ENCODE results near the gene UTS2R.

The UTS2R gene

GRCh38 chr17:82400206-82400605 is 28.6 kb downstream of the UTS2R start:
- Histone ChIP-seq H3K4me3 (ENCODE audit: low read depth, low read length) (no peak overlapping the region), H3K9me3 (ENCODE audit: severe bottlenecking) (no peaks in the 10 kb centered on the region), H3K36me3 (peaks cover 55% of the 10 kb centered on the region), H3K27me3 (ENCODE audit: insufficient read depth, low read depth, severe bottlenecking) (no peaks in the 10 kb centered on the region), H3K27ac (peak overlapping the region; percentile 75)
- no peak for TF ChIP-seq CTCF (IDR thresholded peaks at IDR 0.05; ENCODE audit: low read depth, low read length)
- no peak for DNase-seq

DNA sequence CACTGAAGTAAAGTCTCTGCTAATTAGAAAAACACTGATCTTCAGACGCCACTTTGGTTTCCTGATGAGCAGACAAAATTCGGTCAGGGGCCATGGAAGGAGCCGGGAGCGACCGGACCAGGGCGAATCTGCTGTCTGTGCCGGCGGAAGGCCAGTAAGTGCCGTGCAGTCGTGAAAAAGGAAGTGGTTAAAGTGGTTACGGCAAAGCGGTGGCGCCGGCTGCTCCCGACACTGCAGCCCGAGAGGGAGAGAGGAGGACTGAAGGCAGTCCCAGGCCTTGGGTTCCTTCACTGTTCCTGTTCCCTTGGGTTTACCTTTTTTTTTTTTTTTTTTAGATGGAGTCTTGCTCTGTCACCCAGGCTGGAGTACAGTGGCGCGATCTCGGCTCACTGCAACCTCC is 29.3 kb downstream of the UTS2R start:
- peaks cover 56% of the 10 kb centered on the region for H3K36me3 ChIP-seq
- H3K27ac ChIP-seq, result peak overlapping the region; percentile 75
- DNase-seq, result no peak
- no peaks in the 10 kb centered on the region for H3K9me3 ChIP-seq (ENCODE audit: severe bottlenecking)
- H3K27me3 ChIP-seq (ENCODE audit: insufficient read depth, low read depth, severe bottlenecking), result no peaks in the 10 kb centered on the region
- TF ChIP-seq CTCF (IDR thresholded peaks at IDR 0.05; ENCODE audit: low read depth, low read length), result no peak
- H3K4me3 ChIP-seq (ENCODE audit: low read depth, low read length), result no peak overlapping the region

- Histone ChIP-seq H3K27ac (0 out of 2 replicates have a peak overlapping the region, but pooled peaks have one; percentile 6), H3K4me3 (ENCODE audit: low read depth, low read length) (no peak overlapping the region), H3K9me3 (ENCODE audit: severe bottlenecking) (no peaks in the 10 kb centered on the region), H3K27me3 (ENCODE audit: insufficient read depth, low read depth, severe bottlenecking) (no peaks in the 10 kb centered on the region), H3K36me3 (peaks cover 65% of the 10 kb centered on the region)
- no peak for TF ChIP-seq CTCF (IDR thresholded peaks at IDR 0.05; ENCODE audit: low read depth, low read length)
- no peak for DNase-seq
Measured at GRCh38 chr17:82402865-82403264, 31.3 kb downstream of the UTS2R start.

GRCh38 chr17:82403662-82404660 is 32.4 kb downstream of the UTS2R start:
- H3K9me3 ChIP-seq (ENCODE audit: severe bottlenecking), result no peaks in the 10 kb centered on the region
- peaks cover 60% of the 10 kb centered on the region for H3K36me3 ChIP-seq
- no peak overlapping the region for H3K4me3 ChIP-seq (ENCODE audit: low read depth, low read length)
- no peak for TF ChIP-seq CTCF (IDR thresholded peaks at IDR 0.05; ENCODE audit: low read depth, low read length)
- no peak for DNase-seq
- H3K27me3 ChIP-seq (ENCODE audit: insufficient read depth, low read depth, severe bottlenecking), result no peaks in the 10 kb centered on the region
- H3K27ac ChIP-seq, result no peak overlapping the region

DNA sequence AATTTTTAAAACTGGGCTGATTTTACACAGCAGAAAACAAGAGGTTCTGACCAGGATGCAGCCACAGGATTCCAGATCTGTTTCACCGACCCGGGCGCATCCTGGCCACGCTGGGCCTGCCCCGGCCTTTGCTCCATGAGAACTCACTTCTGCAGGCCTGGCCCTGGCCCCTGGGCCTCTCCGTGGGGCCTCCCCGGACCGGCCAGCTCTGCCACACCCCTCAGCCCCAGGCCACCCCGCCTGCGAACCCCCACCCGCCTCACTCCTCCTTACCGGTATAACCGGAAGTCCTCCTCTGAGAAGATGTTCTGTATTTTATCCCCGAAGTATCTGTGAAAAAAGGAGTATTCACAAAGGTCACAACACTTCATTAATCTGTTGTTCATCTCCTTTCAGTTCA is 33.5 kb downstream of the UTS2R start:
- no peak for TF ChIP-seq CTCF (IDR thresholded peaks at IDR 0.05; ENCODE audit: low read depth, low read length)

More for the DNA sequence above, 33.5 kb downstream of the UTS2R start:
- Histone ChIP-seq H3K27ac (no peak overlapping the region), H3K4me3 (ENCODE audit: low read depth, low read length) (no peak overlapping the region), H3K36me3 (peaks cover 57% of the 10 kb centered on the region), H3K9me3 (ENCODE audit: severe bottlenecking) (no peaks in the 10 kb centered on the region), H3K27me3 (ENCODE audit: insufficient read depth, low read depth, severe bottlenecking) (no peaks in the 10 kb centered on the region)
- DNase-seq, result no peak

All from WERI-Rb-1 (cell line).